Spleen (tissue), 11 donors: ENCODE measurements around the gene TRPC1. TPM values are rescaled to one million over a fixed set of nuclear protein-coding genes. Genes with fewer than 3 reads are reported as not detected.

Experiments used
- DNase-seq: peaks from one replicate; pipeline ENCODE4 v3.0.0-alpha.2; 2020
- H3K27ac ChIP-seq, 8 donors: fragments of 200-600 bp; sonication (generic) in 7 of 8; 1 replicate in 4 of 8; 2 replicates in 4 of 8; pipeline versions ENCODE4 v1.5.0 to v1.8.0; 2016 to 2021; ENCODE audit warnings: inconsistent platforms in 4 of 8, mild to moderate bottlenecking in 4 of 8, moderate library complexity in 1 of 8
- H3K27me3 ChIP-seq, 7 donors: fragments of 200-600 bp; sonication (generic) in 6 of 7; replicated peaks in 1 of 7; 1 replicate in 4 of 7; 2 replicates in 3 of 7; pipeline versions ENCODE4 v1.5.0 to v1.8.0; 2016 to 2021; ENCODE audit warnings: inconsistent platforms in 3 of 7, mild to moderate bottlenecking in 1 of 7
- H3K36me3 ChIP-seq, 6 donors: fragments of 200-600 bp; sonication (generic) in 5 of 6; 1 replicate in 4 of 6; 2 replicates in 2 of 6; pipeline versions ENCODE4 v1.5.0 to v1.8.0; 2016 to 2021; ENCODE audit warnings: inconsistent platforms in 2 of 6
- H3K4me1 ChIP-seq, 6 donors: fragments of 200-600 bp; sonication (generic) in 5 of 6; 1 replicate in 3 of 6; 2 replicates in 3 of 6; pipeline versions ENCODE4 v1.5.0 to v1.8.0; 2016 to 2021; ENCODE audit warnings: inconsistent platforms in 3 of 6
- H3K4me3 ChIP-seq, 8 donors: fragments of 200-600 bp; sonication (generic) in 7 of 8; 1 replicate in 4 of 8; 2 replicates in 4 of 8; pipeline versions ENCODE4 v1.5.0 to v1.8.0; 2016 to 2021; ENCODE audit warnings: inconsistent platforms in 4 of 8, mild to moderate bottlenecking in 4 of 8, moderate library complexity in 2 of 8
- H3K9me3 ChIP-seq, 8 donors: fragments of 200-600 bp; sonication (generic) in 7 of 8; 1 replicate in 4 of 8; 2 replicates in 4 of 8; pipeline versions ENCODE4 v1.5.0 to v1.8.0; 2016 to 2021; ENCODE audit warnings: inconsistent platforms in 4 of 8
- CTCF ChIP-seq, 11 experiments: fragments of 200-600 bp in 7 of 11; fragments of 450-650 bp in 4 of 11; sonication (generic) in 4 of 11; IDR thresholded peaks in 8 of 11; conservative IDR thresholded peaks in 3 of 11; 1 replicate in 7 of 11; 2 replicates in 4 of 11; pipeline versions ENCODE4 v1.4.0 to v1.8.0; 2016 to 2021; ENCODE audit warnings: antibody characterized with exemption in 11 of 11, inconsistent platforms in 4 of 11, mild to moderate bottlenecking in 1 of 11
- POLR2A ChIP-seq, 3 donors: fragments of 450-650 bp; IDR thresholded peaks; one replicate each; pipeline ENCODE4 v1.5.1; 2017; ENCODE audit warnings: antibody characterized with exemption in 3 of 3, mild to moderate bottlenecking in 1 of 3
- POLR2AphosphoS5 ChIP-seq, 3 donors: sonication (generic); formaldehyde crosslinking; IDR thresholded peaks; one replicate each; pipeline ENCODE4 v1.5.1; 2017; ENCODE audit warnings: antibody characterized with exemption in 3 of 3
- WGBS, 5 donors: extraction: QIAGEN DNeasy Blood & Tissue Kit in 3 of 5; methylation state at CpG; one replicate each; pipeline versions ENCODE4 v1.1.5 to v1.1.7; 2013 to 2018; 5-methylcytosine and 5-hydroxymethylcytosine counted together
- intact Hi-C: fragments of 100-400 bp; cut with DNase I; formaldehyde crosslinking; loops from one replicate; pipeline ENCODE4 v1.15.0; 2023; ENCODE audit warnings: low total_unique reads
- polyA plus RNA-seq, 3 donors: library from polyadenylated mRNA; stranded (reverse); fragments of 200-250 nt; gene quantifications; one replicate each; pipeline ENCODE4 v1.2.1, GENCODE V29; 2013
- total RNA-seq, 7 donors: library from RNA; depleted of rRNA in 3 of 7; stranded (reverse); fragments of >200 nt in 3 of 7; fragmentation: NEBNext Ultra II Directional in 4 of 7; extraction: Animal tissue kit (Norgen Biotek cat#: 25700) in 4 of 7; gene quantifications; one replicate each; pipeline versions ENCODE4 v1.1.0 to v1.2.1, GENCODE V29; 2016 to 2021
- donor health status: healthy with polysubstance abuse.
- donor health status: DM: no; HTN: no; CAD: no; lungs with moderate emphysema.
- donor health status: DM: no; HTN: no; CAD: no.
- donor health status: Bipolar disorder and iron deficiency.
- donor health status: healthy.
- donor health status: DM: no; HTN: no; CAD: no.
- donor health status: DM: yes; HTN: yes; CAD: no.

The TRPC1 gene
- total and polyA plus RNA-seq, 10 donors: 1.7 to 21.8 (median 7.6) TPM

- 93 to 99% (median 97%) methylated on average over 3 of the region's 3 CpGs for WGBS, 5 donors
- DNase-seq: no peak
- intact Hi-C loops: no loop called here
- Histone ChIP-seq H3K4me3 (no peak overlapping the region), H3K27me3 (peaks cover 0 to 7% (median 0%) of the 10 kb centered on the region in 7 donors), H3K27ac (no peak overlapping the region), H3K9me3 (no peaks in the 10 kb centered on the region), H3K4me1 (peaks cover 0 to 24% (median 4%) of the 10 kb centered on the region in 6 donors), H3K36me3 (no peaks in the 10 kb centered on the region)
- TF ChIP-seq POLR2AphosphoS5 (IDR thresholded peaks at IDR 0.05) (no peak), POLR2A (IDR thresholded peaks at IDR 0.05) (no peak), CTCF (IDR thresholded peaks at IDR 0.05 in 8 of 11, conservative IDR thresholded peaks at IDR 0.05 in 3 of 11) (no peak)
Measured at GRCh38 chr3:142849148-142849547, 125.3 kb downstream of the TRPC1 start.

GRCh38 chr3:142850395-142851023 is 126.7 kb downstream of the TRPC1 start:
- 24 to 68% (median 36%) methylated on average over 2 of the region's 2 CpGs for WGBS, 5 donors
- Histone ChIP-seq H3K4me3 (no peak overlapping the region), H3K27me3 (peaks cover 0 to 7% (median 0%) of the 10 kb centered on the region in 7 donors), H3K9me3 (no peaks in the 10 kb centered on the region), H3K4me1 (peaks cover 0 to 24% (median 4%) of the 10 kb centered on the region in 6 donors), H3K27ac (peak overlapping the region in 6 of 8 donors; percentile 41 to 78 (median 64)), H3K36me3 (no peaks in the 10 kb centered on the region)
- intact Hi-C loops: no loop called here
- no peak for DNase-seq
- TF ChIP-seq POLR2AphosphoS5 (IDR thresholded peaks at IDR 0.05) (peak in 1 of 3 donors; percentile 64), CTCF (IDR thresholded peaks at IDR 0.05 in 8 of 11, conservative IDR thresholded peaks at IDR 0.05 in 3 of 11) (no peak), POLR2A (IDR thresholded peaks at IDR 0.05) (no peak)

DNA sequence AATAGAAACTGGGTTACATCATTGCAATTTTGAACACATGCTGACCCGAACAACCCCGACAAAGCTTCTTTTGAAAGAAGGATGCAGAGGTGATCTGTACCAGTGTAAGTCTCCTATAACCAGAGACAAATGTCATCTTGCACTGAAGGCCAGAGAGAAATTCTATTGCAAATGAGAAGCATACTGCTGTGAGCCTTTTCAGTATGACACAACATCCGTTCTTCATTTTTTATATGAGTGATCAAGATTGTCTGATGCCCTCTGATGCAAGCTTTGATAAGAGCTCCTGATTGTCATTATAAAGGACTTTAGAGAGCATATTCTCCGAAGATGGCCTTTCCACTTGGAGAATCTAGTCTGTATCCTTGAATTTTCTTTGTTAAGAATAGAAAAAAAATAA is 128.2 kb downstream of the TRPC1 start:
- no peak for DNase-seq
- H3K36me3 ChIP-seq: no peaks in the 10 kb centered on the region

More for the DNA sequence above, 128.2 kb downstream of the TRPC1 start:
- Histone ChIP-seq H3K27ac (peak overlapping the region in 1 of 8 donors; percentile 78), H3K4me3 (no peak overlapping the region), H3K4me1 (peaks cover 0 to 18% (median 2%) of the 10 kb centered on the region in 6 donors), H3K9me3 (no peaks in the 10 kb centered on the region), H3K27me3 (peaks cover 0 to 7% (median 0%) of the 10 kb centered on the region in 7 donors)
- TF ChIP-seq POLR2A (IDR thresholded peaks at IDR 0.05): no peak
- TF ChIP-seq POLR2AphosphoS5 (IDR thresholded peaks at IDR 0.05): no peak
- TF ChIP-seq CTCF (IDR thresholded peaks at IDR 0.05 in 8 of 11, conservative IDR thresholded peaks at IDR 0.05 in 3 of 11): no peak
- intact Hi-C loops: no loop called here
- 61 to 85% (median 65%) methylated on average over 4 of the region's 4 CpGs for WGBS, 5 donors
